DND-41 (cell line): ENCODE measurements around the gene YEATS2.

Experiments
- EZH2 ChIP-seq: IDR thresholded peaks from 3 replicates; pipeline ENCODE4 v1.6.1; 2012; ENCODE audit warnings: borderline replicate concordance, low read depth, mild to moderate bottlenecking, moderate library complexity, low read length, inconsistent platforms; ENCODE audit not compliant: severe bottlenecking
- TF ChIP-seq, protein P1 (sequence below): IDR thresholded peaks from 2 replicates; pipeline ENCODE4 v1.5.1; 2012; ENCODE audit warnings: borderline replicate concordance, low read length, moderate library complexity, mild to moderate bottlenecking; ENCODE audit not compliant: poor library complexity, severe bottlenecking; ENCODE audit errors: extremely low read depth

DNA sequence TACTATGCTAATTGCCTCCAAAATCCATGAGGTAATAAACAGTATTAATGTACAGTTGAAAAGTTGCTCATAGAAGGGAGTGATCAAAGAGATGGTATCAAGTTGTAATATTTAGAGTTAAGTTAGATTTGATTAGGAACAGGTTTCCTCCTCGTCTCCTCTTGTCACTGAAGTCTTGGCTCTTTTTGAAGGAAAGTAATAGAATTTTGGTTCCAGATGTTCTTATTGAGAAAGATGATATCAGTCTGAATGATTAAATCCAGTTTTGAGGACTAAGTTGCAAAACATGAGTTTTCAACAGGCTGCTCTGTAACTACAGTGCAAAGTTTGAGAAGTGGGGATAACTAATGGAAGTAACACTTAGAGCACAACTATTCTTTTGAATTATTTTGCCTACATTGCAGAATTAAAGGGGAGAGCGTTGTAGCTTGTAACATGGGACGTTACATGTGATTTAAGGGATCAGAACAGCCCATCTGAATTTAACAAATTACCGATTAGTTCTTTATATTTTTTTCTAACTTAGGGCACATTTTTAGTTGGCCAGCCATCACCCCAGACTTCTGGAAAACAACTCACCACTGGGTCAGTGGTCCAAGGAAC is 79.5 kb downstream of the YEATS2 start:
- TF ChIP-seq, protein P1, sequence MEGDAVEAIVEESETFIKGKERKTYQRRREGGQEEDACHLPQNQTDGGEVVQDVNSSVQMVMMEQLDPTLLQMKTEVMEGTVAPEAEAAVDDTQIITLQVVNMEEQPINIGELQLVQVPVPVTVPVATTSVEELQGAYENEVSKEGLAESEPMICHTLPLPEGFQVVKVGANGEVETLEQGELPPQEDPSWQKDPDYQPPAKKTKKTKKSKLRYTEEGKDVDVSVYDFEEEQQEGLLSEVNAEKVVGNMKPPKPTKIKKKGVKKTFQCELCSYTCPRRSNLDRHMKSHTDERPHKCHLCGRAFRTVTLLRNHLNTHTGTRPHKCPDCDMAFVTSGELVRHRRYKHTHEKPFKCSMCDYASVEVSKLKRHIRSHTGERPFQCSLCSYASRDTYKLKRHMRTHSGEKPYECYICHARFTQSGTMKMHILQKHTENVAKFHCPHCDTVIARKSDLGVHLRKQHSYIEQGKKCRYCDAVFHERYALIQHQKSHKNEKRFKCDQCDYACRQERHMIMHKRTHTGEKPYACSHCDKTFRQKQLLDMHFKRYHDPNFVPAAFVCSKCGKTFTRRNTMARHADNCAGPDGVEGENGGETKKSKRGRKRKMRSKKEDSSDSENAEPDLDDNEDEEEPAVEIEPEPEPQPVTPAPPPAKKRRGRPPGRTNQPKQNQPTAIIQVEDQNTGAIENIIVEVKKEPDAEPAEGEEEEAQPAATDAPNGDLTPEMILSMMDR: no peak
- no peak for TF ChIP-seq EZH2
